ENCODE data around the gene ANKRD23.

DNA sequence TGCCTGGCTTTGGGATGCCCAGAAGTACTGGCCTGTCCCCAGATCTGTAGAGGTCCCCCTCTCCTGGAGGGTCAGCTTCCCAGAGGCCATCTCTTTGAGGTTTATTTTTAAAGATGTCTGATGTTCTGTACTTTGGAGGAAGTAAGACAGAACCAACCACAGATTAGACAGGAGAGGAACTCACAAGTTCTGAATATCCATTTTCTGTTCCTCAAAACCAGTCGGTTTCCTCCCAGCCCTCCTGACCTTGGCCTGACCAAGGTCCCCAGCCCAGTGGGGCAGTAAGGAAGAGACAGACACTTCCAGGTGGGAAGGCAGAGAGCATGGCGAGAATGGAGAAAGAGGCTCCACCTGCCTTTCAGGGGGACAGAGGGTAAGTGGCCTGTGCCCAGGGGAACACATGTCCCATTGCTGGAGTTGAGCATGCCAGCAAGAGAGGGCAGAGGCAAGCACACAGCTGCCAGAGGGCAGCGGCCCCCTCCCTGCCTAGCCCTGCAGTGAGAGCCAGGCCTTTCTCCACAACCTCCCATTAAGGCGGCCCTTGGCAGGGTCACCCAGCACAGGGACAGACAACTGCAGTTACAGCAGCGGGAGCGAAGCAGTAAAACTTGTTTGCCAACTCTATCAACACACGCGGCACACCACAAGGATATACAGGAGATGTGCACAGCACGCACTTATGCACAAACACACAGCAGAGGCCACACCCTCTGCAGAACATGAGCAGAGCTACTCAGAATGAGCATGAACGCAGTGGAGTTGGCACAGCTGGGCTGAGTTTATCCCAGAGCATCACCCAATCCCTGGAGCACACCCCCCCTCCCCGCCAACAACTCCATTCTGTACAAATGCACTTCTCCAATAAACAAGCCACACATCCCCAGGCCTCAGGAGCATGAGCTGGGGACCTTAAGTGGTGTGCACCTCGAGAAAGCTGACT is 44.5 kb upstream of the ANKRD23 start:
- TF ChIP-seq MLLT10 (CRISPR knock-in tag; IDR thresholded peaks at IDR 0.05) (no peak), GABPA (IDR thresholded peaks at IDR 0.05; ENCODE audit: low read depth, low read length) (no peak), GABPA (CRISPR knock-in tag; IDR thresholded peaks at IDR 0.05; ENCODE audit: low read depth) (no peak), FOXO4 (CRISPR knock-in tag; conservative IDR thresholded peaks at IDR 0.05) (no peak), ZBTB26 (CRISPR knock-in tag; IDR thresholded peaks at IDR 0.05; ENCODE audit: borderline replicate concordance) (no peak), PREB (CRISPR knock-in tag; IDR thresholded peaks at IDR 0.05) (no peak), CEBPB (IDR thresholded peaks at IDR 0.05; ENCODE audit: borderline replicate concordance, low read depth, low read length) (no peak), XBP1 (CRISPR knock-in tag; IDR thresholded peaks at IDR 0.05) (no peak), HDAC2 (CRISPR knock-in tag; IDR thresholded peaks at IDR 0.05) (no peak)
- TF ChIP-seq, protein P1, sequence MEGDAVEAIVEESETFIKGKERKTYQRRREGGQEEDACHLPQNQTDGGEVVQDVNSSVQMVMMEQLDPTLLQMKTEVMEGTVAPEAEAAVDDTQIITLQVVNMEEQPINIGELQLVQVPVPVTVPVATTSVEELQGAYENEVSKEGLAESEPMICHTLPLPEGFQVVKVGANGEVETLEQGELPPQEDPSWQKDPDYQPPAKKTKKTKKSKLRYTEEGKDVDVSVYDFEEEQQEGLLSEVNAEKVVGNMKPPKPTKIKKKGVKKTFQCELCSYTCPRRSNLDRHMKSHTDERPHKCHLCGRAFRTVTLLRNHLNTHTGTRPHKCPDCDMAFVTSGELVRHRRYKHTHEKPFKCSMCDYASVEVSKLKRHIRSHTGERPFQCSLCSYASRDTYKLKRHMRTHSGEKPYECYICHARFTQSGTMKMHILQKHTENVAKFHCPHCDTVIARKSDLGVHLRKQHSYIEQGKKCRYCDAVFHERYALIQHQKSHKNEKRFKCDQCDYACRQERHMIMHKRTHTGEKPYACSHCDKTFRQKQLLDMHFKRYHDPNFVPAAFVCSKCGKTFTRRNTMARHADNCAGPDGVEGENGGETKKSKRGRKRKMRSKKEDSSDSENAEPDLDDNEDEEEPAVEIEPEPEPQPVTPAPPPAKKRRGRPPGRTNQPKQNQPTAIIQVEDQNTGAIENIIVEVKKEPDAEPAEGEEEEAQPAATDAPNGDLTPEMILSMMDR (CRISPR knock-in tag; IDR thresholded peaks at IDR 0.05): no peak

Measured in HepG2 (cell line).